ENCODE results near the gene PSORS1C1.
A peak's percentile ranks its signal among the peaks of the same experiment; 100 is the strongest.

- no peak for TF ChIP-seq POLR2A (IDR thresholded peaks at IDR 0.05)
- TF ChIP-seq CTCF (IDR thresholded peaks at IDR 0.05) = peak; percentile 68 to 79 (median 71)
Observed at GRCh38 chr6:31079656-31080261, 34.8 kb upstream of the PSORS1C1 start.

Measured in ovary (tissue), 3 donors.